HG03558 (cell line): ENCODE data around the gene ACOX1.

Source experiments
- ATAC-seq: cut with Tn5 transposase; IDR thresholded peaks from one replicate; pipeline ENCODE4 v1.9.1; 2021; ENCODE audit warnings: moderate number of reproducible peaks; ENCODE audit not compliant: unreplicated experiment; ENCODE audit errors: extremely low read depth

The ACOX1 gene

DNA sequence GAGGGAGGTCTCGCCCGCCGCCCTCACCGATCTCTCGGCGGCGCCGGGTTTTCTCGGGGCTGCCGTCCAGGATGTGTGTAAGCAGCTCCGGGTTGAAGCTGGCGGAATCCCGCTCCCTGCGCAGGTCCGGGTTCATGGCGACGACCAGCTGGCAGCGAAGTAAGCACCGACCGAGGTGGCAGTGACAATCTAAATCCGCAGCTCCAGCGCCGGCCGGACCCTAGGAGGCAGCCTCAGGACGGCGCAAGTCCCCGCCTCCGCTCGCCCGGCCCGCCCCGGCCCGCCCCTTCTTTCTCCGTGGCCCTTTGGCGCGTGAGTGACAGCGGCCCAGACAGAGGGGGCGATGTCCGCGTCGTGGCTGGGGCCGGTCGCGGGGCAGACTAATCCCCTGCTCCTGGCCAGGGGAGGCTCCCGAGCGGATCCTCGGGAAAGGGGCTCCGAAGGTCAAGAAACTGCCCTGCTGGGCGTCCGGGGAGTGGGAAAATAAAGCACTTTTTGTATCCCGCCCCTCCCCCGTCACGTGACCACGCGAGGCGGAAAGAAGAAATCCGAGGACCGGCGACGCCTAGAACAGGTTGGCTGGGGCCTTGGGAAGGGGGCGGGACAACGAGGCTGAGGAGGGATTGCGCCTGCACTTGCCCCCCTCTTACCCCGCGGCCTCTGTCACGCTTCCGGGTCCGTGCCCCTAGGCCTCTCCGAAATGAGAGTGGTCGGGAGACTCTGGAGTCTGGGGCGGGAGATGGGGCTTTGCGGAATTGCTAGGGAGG, at the start of gene ACOX1, which contains the start of gene TEN1:
Gene ACOX1 (minus strand): TSS at position 229 of the 767 bp plus-strand sequence. CDS start 93 bp downstream, at position 136.
Gene TEN1 (plus strand): TSS at position 303 of the 767 bp plus-strand sequence. CDS start 6,953 bp downstream, outside the sequence.
- ATAC-seq, result peak; percentile 54

DNA sequence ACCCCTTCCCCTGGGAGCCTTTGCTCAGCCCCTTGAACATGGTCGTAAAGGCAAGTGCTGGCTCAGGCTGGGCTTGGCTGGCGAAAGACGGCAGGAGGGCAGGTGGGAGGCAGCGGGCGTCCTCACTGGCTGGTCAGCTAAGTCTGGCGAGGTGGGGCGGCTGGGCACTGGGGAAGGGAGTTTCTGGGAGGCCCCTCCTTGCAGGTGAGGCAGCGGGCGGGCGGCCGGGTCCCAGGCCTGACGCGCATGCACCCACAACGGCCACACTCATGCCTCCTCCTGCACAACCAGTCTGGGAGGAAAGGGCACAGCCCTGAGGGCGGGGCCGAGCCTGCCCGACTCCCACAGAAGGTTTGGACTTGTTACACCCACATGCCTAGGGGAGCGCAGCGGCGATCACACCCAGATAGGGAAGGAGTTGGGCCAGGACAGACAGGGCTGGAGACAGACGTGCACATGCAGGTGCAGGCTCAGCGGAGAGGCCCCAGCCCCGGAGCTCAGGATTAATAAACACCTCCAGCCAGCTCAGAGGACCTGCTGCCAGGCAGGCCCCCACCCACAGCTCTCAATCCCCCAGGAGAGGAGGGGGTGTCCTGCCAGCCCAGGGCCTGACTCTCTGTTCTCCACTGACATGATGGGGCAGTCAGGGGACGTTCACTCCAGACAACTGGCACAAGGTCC, 48.3 kb upstream of the ACOX1 start, which contains the start of gene EVPL:
Gene EVPL (minus strand): TSS at position 148 of the 681 bp plus-strand sequence. CDS start 108 bp downstream, at position 40.
- no peak for ATAC-seq

DNA sequence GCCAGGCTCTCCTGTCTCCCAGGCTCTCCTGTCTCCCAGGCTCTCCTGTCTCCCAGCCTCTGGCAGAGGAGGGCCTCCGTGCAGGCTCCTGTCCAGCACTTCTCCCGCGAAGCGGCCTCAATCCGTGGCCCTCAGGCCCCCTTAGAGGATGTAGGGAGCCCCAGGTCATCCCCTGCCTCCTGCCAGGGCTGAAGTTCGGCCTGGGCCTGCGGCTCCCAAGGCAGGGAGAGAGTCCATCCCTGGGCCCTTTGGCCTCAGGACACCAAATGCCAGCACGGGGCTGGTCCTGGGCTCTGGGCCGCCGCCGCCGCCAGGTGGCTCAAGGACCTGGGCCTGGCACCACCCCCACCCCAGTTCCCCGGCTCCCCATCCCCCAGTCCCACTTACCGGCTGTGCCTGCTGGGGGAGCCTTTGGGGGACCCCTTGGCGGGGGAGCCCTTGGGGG, 47.8 kb upstream of the ACOX1 start:
- ATAC-seq, result no peak

DNA sequence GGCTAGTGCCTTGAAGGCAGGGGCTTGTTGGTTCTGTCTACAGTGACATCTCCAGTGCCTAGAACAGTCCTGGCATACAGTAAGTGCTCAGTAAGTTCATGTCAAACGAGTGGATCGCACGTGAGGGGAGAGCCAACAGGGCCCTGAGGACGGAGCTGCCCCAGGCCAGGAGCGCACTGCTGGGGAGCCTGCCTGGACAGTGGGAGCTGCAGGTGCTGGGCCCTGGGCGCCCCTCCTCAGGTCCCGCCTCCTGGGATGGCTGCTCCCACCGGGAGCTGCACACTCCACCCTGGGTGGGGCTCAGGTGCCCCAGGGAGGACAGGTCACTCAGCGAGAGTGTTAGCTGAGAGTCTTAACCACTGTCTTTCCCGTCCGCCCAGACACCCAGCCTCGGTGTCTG, 46.3 kb upstream of the ACOX1 start:
- ATAC-seq, result no peak

DNA sequence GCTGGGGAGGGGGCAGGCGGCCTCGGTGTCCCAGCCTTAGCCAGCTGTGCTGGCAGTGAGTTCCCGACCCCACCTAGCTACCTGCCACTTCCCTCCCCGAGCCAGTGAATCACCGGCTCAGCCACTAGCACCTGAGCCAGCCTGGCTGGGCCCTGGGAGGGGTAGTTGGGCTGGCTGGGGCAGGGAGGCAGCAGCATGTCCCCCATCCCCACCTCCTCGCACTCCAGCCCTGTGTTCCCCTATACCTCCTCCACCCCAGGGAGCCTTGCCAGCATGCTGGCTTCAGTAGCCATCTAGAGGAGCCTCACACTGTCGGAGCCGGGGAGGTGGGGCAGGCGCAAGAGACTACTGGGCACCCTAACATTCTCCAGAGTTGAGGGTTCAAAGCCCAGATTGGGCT, 45.4 kb upstream of the ACOX1 start:
- ATAC-seq, result no peak

DNA sequence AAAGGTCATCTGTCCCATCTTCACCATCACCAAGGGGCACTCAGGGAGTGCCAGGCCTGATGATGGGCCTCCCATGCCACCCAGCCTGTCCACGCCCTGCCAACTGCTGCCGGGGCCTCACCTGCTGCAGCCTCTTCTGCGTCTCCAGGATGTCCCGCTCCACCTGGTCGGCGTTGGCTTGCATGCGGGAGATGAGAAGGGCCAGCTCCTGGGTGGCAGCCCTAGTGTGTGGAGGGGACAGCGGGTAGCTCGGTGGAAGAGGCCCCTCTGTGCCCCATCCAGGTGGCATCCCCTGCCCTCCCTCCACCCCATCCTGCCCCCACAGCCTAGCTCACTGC, 44.9 kb upstream of the ACOX1 start:
- ATAC-seq, result no peak

DNA sequence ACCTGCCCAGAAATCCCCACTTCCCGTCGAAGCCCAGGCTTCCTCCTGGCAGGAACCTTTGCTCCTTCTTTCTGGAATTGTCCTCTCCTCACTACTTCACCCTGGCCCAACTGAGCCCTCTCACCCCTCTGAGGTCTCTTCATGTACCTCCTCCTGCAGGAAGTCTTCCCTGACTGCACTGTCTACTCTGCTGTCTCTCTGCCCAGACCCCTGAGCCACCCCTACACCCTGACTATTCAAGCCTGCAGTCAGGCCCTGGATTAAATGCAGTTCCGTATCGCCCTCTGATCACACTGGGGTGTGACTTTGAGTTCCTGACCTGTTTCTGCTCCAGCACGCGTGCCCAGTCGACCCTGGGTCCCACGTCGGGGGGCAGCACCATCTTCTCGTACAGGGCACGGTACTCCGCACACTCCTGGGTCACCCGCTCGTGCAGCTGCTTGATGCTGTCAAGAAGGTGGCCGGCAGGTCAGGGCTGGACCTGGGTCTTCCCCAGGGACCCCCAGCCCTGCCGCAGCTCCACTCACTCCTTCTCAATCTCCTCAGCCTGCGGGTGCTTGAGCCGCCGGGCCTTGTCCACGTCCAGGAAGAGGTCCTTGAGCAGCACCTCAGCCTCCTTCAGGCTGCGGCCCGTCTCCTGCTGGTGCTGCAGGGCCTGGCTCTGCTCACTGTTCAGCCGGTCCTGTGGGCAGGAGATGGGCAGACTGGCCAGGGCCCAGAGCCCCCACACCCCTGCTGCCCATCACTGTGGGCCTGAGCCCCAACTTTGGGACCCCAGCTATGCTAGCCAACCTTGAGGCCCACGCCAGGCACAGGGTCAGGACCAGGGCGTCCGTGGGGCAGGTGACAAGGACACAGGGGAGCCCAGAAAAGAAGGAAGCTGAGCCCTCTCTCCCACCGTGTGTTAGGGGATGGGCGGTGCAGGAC, 44.3 kb upstream of the ACOX1 start:
- ATAC-seq, result no peak

DNA sequence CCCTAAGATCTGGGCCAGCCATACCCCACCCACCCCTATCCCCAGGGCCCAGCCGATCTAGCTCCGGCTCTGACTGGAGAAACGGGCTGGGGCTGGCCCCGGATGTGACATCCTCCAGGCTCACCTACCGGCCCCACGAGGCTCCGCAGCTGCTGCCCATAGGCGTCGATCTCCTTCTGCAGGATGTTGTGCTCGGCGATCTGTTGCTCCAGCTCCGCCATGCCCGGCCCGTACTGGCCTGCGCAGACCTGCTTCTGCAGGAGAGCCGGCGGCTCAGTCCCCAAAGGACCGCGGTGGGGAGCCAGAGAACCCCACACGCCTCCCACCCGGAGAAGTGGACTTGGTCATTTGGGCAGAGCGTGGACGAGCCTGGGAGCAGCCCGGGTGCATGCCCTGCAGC, 43.3 kb upstream of the ACOX1 start:
- ATAC-seq, result no peak

DNA sequence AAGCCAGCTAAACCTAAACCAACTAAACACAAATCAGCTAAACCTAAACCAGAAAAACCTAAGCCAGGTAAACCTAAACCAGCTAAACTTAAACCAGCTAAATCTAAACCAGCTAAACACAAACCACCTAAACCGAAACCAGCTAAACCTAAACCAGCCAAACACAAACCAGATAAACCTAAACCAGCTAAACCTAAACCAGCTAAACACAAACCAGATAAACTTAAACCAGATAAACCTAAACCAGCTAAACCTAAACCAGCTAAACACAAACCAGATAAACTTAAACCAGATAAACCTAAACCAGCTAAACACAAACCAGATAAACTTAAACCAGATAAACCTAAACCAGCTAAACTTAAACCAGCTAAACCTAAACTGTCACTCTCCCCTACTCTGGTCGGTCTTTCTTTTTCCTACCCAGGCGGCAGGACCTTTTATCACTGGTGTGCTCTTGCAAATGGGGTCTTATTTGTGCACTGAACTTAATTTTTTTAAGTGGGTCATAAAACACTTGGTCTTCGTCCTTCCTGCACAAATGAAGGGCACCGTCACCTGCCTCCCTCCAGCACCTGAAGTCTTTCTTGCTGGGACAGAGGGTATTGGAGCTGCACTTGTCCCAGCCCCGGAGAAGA, 41.0 kb upstream of the ACOX1 start:
- no peak for ATAC-seq

DNA sequence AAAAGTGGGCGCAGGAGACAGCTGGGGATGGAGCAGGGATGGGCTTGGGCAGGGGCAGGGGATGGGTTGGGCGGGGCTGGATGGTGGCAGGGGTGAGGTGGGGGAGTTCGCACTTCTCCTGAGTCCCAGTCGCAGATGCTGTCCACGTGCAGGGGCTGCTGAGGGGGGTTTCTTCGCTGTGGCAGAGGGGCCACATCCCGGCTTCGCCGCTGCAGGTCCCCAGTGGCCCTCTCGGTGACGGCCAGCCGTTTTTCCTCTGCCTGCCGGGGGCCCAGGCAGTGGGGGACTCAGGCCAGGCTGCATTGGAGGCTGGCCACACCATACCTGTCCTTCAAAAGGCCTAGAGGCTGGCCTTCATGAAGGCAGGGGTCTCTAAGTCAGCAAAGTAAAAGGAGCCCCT, 39.8 kb upstream of the ACOX1 start:
- ATAC-seq, result no peak

DNA sequence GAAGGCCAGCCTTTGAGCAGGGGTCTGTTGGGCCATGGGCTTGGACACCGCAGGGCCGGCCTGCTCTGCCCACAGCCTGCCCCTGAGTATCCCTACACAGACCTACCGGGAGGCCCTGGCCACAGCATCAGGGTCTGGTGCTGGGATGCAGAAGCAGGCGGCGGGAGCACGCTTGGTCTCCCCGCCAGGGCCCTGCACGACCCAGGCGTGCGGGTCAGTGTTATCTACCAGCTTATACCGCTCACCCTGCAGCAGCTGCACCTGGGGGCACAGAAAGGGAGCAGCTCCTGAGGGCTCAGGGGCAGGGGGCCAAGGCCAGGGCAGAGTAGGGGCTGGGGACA, 39.3 kb upstream of the ACOX1 start:
- no peak for ATAC-seq

DNA sequence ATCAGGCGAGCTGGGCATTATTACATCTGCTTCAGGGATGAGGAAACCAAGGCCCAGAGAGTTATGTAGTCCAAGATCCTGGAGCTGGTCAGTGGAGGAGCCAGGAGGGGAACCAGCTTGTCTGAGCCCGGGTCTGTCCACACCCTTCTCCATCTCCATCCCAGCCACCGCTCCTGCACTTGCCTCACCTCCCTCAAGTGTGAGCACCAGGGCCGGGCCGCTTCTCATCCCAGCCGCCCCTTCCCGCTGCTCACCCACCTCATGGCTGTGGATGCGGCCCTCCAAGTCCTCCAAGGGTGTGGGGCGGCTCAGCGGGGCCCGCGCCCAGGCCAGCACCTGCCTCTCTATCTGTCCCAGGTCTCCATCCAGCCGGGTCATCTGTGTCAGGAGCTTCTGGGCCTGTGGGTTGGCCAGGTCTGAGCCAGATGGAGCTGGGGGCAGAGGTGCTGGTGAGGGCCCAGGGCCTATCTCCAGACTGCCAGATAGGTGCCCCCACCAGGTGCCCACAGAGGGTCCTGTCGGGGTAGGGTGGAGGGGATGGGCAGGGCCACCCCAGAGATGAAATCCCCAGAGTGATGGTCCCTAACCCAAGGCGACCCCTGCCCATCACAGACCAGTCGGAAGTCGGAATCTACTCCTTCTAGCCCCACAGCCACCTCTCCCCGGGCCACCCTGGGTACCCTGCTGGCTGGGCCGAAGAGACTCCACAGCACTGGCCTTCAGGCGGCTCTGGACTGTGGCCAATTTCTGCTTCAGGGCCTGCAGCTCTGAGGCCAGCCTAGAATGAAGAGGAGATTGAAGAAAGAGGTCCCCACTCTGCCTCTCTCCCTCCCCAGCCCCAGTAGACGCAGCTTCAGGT, 38.7 kb upstream of the ACOX1 start:
- no peak for ATAC-seq

DNA sequence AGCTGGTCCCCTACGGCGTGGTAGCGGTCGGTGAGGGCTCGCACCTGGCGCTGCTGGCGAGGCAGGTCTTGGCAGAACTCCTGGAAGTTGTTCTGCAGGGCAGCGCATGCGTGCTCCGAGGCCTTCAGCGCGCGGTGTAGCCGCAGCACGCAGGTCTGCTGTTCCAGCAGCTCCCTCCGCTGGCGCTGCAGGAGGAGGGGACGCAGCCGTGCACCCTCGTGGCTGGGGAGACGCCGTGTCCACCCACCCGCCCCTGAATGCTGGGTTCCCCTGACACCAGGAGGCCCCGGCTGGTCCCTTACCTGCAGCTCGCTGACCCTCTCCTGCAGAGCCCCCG, 35.9 kb upstream of the ACOX1 start:
- ATAC-seq, result no peak

DNA sequence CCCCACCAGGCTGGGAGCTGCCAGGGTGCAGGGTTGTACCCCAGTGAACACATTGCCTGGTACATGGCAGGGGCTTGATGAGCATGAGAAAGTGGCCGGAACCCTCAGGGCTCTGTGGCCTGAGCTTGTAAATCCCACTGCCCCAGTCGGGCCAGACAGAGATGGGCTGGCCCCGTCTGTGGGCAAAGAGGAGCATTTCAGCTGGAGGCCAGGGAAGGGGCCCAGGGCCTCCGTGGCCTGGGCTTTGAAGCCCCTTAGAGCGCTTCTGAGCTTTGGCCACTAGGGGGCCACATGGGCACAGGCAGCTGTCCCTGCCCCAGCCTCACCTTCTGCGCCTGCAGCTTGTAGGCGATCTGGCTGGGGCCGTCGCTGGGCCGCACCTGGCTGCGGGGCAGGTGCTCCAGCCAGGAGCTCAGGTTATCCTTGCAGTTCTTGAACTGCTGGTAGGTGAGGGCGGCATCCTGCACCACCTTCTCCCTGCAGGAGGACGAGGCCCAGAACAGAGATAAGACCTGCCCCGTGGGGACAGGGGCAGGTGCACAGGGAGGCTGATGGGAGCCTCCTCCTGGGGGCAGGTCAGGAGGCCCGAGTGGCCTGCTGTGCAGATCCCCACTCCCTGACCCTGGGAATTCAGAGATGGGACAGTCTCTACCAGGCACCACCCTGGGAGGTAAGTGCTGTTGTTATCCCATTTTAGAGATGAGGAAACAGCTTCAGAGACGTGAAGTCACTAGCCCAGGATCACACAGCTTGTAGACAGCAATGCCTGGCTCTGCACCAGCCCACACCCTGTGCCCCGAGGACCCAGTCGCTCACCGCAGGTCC, 35.3 kb upstream of the ACOX1 start:
- no peak for ATAC-seq

DNA sequence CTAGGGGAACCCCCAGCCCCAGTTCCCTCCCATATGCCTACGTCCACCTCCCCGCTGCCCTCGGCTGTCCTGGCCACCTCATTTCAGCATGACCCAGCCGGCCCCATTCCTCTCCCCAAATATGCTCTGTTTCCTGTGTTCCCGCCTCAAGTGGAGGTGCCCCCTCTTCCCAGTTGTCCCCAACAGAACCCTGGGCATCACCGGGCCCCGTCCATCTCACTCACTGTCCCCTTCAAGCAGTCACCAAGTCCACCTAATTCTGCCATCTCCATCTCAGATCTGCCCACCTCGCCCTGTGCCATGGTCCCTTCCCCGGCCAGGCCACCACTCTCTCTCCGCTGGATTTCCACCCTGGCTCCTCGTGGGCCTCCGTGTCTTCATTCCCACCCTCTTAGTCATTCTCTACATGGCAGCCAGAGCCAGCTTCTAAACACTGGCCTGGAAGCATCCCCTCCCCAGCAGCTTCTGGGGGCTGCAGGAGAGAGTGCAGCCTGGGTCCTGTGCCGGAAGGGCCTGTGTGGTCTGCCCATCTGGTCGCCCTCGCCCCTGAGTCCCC, 34.5 kb upstream of the ACOX1 start:
- no peak for ATAC-seq

DNA sequence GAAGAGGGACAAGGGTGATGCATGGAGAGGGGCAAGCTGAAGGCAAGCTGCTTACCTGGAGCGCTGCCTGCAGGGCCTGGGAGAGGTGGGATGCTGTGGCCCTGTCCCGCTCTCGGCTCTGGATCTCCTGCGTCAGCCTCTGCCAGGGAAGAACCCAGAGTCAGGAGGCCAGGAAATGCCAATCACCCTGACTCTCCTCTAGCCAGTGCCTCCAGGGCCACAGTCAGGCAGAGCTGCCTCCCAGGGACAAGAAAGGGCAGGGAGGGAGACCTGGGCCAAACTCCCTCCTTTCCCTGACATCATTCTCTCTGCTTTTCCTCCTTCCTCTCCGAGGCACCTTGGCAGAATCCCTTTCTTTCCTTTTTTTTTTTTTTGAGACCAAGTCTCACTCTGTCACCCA, 33.0 kb upstream of the ACOX1 start:
- no peak for ATAC-seq

DNA sequence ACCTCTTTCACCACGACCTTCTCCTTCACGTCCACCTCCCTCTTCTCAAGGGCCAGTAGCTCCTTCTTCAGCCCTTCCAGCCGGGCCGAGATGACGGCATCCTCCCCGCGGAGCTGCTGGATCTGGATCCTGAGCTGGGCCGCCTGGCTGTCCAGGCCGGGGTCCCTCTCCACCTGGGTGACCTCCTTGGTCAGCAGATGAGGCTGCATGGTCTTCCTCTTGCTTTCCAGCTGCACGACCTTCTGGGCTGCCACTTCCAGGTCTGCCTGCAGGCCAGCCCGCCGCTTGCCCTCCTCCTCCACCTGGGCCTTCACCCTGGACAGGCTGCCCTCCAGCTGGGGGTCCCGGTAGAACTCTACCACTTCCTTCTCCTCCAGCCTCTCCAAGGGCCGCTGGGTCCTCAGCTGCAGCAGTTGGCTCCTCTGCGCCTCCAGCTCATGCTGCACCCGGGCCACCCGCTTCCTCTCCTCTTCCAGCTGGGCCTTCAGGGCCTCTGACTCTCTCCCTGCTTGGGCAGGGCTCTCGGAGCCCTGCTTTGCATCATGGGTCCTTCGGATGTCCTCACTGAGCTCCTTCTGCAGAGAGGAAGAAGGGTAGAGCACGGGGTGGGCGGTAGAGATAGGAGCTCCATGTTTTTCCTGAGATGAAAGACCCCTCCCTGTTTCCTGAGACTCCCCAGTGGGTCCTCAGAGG, 31.1 kb upstream of the ACOX1 start:
- ATAC-seq, result no peak

DNA sequence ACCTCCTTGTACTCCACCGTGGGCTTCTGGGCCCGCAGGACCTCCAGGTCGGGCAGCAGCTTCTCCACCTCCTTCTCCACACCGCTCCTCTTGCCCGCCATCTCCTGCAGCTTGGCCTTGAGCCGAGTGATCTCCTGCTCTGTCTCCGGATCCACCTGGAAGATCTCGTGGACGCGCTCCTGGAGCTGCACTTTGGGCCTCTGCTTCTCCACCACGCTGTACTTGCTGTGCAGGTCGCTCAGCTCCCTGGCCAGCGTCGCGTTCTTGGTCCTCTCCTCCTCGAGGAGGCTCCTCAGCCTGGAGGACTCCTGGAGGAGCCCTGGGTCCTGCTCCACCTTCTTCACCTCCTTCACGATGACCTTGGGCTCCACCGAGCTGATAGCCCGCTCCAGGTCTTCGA, 30.5 kb upstream of the ACOX1 start:
- ATAC-seq, result no peak
